Activated naive CD4-positive, alpha-beta T cell treated with Interleukin-2 at 50 U/mL for 16 hours (primary cell): ENCODE results near the gene ZBTB14.
A peak's percentile ranks its signal among the peaks of the same experiment; 100 is the strongest.

Source experiments
- DNase-seq: peaks from one replicate; pipeline ENCODE4 v3.0.0-alpha.2; 2020

ZBTB14 gene, protein sequence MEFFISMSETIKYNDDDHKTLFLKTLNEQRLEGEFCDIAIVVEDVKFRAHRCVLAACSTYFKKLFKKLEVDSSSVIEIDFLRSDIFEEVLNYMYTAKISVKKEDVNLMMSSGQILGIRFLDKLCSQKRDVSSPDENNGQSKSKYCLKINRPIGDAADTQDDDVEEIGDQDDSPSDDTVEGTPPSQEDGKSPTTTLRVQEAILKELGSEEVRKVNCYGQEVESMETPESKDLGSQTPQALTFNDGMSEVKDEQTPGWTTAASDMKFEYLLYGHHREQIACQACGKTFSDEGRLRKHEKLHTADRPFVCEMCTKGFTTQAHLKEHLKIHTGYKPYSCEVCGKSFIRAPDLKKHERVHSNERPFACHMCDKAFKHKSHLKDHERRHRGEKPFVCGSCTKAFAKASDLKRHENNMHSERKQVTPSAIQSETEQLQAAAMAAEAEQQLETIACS

GRCh38 chr18:5295231-5295920 lies at the start of gene ZBTB14:
Gene ZBTB14 (minus strand): TSS chr18:5295726. CDS start chr18:5293246, 2,480 bp downstream.
- peak; percentile 68 for DNase-seq

- no peak for DNase-seq
Observed at GRCh38 chr18:5339202-5339834, 43.8 kb upstream of the ZBTB14 start.

DNA sequence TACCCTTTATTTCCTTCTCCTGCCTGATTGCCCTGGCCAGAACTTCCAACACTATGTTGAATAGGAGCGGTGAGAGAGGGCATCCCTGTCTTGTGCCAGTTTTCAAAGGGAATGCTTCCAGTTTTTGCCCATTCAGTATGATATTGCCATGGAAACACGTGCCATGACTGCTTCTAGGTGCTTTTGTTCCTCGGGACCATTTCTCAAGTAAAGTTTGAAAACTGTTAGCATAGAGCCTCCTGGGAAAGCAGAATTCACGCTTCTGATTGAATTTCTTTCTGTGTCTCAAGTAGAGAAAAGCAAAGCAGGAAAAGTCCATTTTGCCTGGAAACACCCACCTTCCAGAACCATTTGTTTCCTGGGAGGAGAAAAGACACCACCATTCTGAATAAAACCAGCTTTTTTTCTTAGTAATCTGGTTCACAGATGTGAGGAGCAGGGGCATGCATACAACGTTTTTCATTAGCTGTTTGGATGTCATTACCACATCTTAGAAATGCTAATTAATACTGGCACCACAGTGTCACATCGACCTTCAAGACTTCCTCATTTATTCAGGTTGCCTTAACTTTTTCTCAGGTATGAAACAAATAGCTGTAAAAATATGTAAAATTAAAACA lies 39.0 kb upstream of the ZBTB14 start:
- no peak for DNase-seq

DNA sequence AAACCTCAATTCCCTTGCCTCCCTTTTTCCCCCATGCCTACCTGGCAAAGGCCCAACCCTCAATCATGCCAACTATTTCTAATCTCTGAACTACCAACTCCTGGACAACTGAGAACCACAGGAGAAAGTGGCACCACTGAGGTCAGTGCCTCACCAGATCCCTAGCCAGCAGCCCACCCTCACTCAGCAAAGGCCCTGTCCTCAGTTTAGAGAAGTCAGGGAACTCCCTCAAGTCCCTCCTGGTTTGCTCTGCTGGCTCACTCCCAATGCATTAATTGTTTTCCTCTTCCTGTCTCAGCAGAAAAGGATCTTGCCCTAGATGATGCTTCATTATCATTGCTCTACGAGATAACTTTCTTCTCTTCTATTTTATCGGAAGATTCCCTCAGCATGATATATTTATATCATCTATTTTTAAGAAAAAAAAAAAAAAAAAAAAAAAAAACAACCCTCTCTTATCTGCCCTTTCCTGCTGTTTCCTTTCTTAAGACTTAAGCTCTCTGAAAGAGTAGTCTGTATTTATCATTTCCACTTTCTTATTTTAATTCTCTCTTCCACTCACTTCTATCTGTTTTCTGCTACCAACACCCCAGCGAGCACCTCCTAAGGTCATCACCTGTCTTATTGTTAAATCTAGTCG lies 22.7 kb upstream of the ZBTB14 start:
- DNase-seq: no peak

DNA sequence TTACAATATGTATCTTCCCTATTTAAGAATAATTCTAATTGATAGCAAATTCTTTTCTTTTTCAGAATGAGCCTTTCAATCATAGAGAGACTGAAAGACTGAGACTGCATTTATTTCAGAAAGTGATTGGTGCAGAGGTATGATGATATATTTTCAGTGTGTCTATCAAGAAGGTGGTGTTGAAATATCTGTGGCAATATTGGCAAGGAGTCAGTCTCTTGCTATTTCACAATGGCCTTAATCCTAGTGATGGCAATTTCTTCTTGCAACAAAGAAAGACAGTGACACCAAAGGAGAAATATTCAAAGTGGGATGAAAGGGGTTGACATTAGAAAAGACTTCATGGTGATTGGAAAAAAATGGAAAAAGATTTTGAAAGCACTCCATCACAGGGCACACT lies 21.7 kb upstream of the ZBTB14 start:
- DNase-seq: no peak

GRCh38 chr18:5315838-5316237 lies 20.3 kb upstream of the ZBTB14 start:
- DNase-seq: no peak

- no peak for DNase-seq
Observed at GRCh38 chr18:5311301-5311989, 15.9 kb upstream of the ZBTB14 start.

DNA sequence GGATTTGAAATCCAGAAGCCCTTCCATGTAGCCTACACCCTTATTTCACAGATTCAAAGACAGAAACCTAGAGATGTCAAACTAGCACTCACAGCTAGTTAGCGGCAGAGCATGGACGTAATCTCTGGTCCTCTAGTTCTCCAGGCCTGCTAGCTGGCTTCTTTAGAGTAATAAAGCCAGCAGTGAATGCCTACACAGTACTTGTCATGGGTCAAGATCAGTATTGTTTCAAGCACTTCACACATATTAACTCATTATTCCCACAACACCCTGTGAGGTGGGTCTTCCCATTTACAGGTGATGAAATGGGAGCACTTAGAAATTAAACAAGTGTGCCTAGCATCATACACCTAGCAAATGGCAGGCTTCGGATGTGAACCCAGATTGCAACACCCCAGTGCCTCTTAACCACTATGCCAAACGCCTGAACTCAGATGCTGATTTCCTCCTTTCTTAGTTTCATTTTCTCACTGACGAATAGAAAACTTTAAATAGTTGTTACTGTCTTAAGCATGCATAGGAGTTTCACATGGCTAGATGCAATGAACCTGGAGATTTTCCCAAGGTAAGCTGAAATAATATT lies 14.5 kb upstream of the ZBTB14 start:
- peak; percentile 14 for DNase-seq

DNA sequence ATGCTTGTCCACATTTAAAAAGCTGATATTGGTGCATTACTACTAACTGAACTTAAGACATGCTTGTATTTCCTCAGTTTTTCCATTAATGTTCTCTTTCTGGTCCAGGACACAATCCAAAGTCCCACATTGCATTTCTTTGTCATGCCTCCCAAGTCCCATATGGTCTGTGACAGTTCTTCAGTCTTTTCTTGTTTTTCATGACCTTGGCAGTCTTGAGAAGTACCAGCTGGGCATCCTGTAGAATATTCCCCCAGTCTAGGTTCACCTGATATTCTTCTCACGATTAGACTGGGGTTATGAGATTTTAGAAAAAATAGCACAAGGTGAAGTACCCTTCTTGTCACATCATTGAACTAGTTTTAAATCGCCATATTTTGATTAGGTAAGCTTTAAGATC lies 10.3 kb upstream of the ZBTB14 start:
- DNase-seq: no peak

DNA sequence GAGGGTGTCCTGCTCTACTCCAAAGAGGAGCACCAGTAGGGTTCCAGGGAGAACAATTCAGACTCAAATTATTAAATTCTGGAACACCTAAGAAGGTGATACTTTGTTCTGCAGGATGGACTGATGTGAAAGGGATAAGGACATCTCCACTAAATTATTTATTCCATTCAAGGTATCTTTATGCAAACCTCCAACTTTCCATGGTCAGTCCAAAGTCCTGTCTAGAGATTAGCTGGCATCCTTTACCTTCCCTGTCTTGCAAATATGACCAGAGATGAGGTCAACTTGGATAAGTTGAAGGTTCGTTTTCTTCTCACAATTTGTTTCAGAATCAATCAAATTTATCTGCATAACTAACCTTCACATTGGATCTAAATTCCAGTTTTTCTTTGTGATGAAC lies 8.7 kb upstream of the ZBTB14 start:
- no peak for DNase-seq

DNA sequence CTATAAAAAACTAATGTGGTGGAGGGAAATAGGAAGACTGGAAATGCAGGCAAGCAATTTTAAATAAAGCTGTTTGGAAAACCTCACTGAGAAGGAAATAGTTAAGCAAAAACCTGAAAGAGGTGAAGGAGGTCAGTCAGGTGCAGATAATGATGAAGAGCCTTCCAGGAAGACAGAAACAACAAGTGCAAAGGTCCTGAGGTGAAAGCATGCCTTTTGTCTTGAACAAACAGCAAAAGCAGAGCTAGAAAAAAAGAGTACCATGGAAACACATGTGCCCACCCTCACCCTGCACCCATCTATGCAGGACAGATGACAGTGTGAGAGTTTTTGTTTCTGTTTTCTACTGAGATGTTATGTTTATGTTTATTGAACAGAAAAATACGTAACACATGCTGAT lies 8.1 kb upstream of the ZBTB14 start:
- DNase-seq: no peak

- DNase-seq: no peak
Observed at GRCh38 chr18:5302606-5303005, 7.1 kb upstream of the ZBTB14 start.

GRCh38 chr18:5300476-5301010 lies 5.0 kb upstream of the ZBTB14 start:
- no peak for DNase-seq

DNA sequence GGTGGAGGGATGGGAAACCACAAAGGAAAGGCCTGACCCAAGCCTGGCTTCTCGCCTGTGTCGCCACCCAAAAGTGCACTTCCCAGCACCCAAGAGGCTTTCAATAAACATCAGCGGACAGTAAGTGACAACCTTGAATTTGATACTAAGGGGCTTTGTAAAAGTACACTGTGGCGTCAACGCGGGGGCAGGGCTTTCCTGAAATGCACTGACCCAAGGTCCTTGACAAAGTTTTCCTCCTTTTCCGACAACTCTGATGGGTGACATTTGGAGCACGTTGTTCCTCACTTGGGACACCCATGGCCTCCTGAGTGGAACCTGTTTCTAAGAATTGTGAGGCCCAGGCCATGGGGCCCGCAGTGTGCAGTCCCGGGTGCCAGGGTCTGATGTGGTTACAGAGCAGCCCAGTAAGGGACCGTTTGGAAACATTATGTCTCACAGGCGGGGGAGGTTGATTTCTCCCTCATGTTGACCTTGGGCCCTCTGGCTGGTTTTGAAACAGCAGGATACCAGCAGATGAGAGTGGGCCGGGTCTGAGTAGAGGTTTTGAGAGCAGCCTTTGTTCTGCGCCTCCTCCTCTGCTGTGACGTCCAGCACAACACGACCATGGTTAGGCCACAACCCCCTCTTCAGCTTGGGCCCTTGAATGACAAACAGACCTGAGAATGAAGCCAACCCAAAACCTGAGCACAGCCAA lies 2.8 kb upstream of the ZBTB14 start:
- DNase-seq: no peak

DNA sequence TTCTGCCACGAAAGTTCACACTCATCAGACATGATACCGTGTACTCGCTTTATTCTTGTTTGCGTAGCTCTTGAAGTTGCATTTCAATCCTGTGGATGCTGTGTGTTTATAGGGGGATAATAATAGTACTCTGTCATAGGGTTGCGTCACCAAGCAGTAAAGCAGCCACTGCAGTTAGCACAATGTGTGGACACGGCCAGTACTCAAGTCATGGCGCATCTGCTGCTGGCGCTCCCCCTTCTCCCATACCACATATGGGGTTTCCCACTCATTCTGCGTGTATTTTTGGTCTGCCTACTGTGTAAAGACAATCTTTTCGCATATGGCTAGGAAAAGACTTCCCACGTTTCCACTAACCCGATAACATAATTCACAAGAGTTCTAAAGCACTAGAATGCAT lies 2.1 kb upstream of the ZBTB14 start:
- no peak for DNase-seq

DNA sequence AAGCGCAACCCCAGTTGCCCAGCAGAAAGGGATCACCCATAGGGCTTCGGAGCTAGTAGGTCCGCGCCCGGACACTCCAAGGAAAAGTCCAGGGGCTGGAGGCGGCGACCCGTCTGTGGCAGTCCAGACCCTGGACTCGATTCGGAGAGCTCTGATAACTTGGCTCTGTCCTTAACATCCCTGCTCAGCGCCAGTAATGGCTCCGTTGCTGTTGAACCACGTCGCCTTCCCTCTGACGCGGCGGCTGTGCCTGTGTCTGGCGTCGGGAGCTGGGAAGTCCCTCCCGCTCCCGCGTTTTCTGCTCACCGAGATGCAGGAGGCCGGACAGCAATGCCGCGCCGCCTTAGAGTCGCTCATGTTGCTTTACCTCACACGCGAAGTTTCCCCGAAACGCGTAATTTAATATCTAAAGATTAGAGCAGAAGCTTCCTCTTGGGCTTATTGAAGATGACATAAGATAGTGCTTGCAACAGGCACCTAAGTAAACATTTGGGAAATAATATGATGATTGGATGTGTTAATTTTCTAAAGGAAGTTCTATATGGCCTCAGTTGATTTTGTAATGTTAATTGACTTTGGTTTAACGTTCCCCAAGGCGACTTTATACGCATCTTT lies 1.3 kb upstream of the ZBTB14 start:
- DNase-seq: peak; percentile 67

- peak; percentile 94 for DNase-seq
Observed at GRCh38 chr18:5295981-5296705, 617 bp upstream of the ZBTB14 start.

DNA sequence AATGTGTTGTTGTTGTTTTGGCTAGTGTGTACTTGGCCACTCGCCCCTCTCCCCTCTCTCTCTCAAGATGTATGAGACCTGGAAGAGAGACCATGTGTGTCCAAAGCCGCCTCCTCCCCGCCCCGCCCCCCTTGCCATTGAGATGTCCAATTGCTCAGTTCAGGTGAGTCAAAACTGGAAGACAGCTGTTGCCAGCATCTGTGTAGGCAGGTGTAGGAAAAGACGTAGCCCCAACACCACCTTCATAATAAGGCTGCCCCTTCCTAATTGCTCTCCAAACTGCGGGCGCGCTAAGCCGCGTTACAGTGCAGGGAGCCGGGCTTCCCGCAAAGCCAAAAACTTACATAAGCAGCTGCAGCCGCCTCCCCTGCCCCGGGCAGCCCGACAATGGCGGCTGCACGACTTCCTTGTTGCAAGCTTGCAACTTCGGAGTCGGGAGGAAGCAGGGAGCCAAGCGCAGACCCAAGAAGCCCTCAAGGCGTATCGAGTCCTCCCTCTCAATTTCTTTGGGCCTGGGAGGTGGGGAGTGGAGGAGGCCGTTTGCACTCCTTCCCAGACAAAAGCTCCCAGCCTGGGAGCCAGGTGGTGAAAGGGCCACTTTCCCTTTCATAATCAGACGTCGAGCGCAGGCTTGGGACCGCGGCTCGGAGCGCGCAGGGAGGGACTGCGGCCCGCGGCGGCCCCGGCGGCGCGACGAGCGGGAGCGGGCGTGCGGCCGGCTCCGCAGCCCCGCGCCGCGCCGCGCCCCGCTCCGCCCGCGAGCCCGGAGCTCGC lies 882 bp downstream of the ZBTB14 start:
- DNase-seq: peak; percentile 61

DNA sequence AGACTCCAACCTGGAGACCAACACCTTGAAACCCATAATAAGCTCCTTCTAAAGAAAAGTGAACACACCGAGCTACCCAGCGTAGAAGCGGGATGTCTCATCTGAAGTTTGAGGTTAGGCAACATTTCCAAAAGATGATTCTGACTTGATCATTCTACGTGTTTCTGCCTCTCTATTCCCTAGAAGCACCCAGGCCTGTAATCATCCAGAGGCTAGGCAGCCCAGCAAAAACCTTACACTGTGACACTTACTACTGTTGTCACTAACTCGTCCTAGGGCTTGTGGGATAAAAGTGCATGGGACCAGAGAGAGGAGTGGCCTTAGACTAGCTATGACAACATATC lies 1.4 kb downstream of the ZBTB14 start:
- no peak for DNase-seq
